Stimulated activated CD8-positive, alpha-beta memory T cell treated with anti-CD3 and anti-CD28 coated beads, Interleukin-2, amount 100 ng/mL, for 48 hours (primary cell): Measurements from ENCODE around the gene CCDC50.

Experiments used
- DNase-seq, 2 donors: peaks; one replicate each; pipeline ENCODE4 v3.0.0-alpha.2; 2020; ENCODE audit warnings: low read depth in 2 of 2

Gene CCDC50

GRCh38 chr3:191425322-191425734 lies 96.1 kb downstream of the CCDC50 start:
- DNase-seq, result no peak

- no peak for DNase-seq
These were observed 97.1 kb downstream of the CCDC50 start for GRCh38 chr3:191426311-191426710.

- no peak for DNase-seq
These were observed 99.0 kb downstream of the CCDC50 start for GRCh38 chr3:191428177-191428576.

- no peak for DNase-seq
These were observed 100.9 kb downstream of the CCDC50 start for GRCh38 chr3:191430103-191430502.

GRCh38 chr3:191431160-191431822 lies 102.1 kb downstream of the CCDC50 start:
- DNase-seq, result no peak

- DNase-seq, result no peak
These were observed 103.0 kb downstream of the CCDC50 start for GRCh38 chr3:191432162-191432561.

- DNase-seq, result no peak
These were observed 104.8 kb downstream of the CCDC50 start for GRCh38 chr3:191434024-191434423.

GRCh38 chr3:191435981-191436380 lies 106.8 kb downstream of the CCDC50 start:
- DNase-seq, result no peak

- no peak for DNase-seq
These were observed 109.1 kb downstream of the CCDC50 start for GRCh38 chr3:191438150-191438814.

GRCh38 chr3:191440532-191440931 lies 111.3 kb downstream of the CCDC50 start:
- no peak for DNase-seq

GRCh38 chr3:191441687-191442086 lies 112.5 kb downstream of the CCDC50 start:
- DNase-seq, result no peak

GRCh38 chr3:191444569-191444968 lies 115.4 kb downstream of the CCDC50 start:
- DNase-seq, result no peak
